NCI-H128 (cell line): Measurements from ENCODE around the gene CD81.

ENCODE experiments used
- DNase-seq: peaks from one replicate; lab custom pipeline; 2025; ENCODE audit not compliant: unreplicated experiment; lab: John Stamatoyannopoulos, UW

CD81 gene

DNA sequence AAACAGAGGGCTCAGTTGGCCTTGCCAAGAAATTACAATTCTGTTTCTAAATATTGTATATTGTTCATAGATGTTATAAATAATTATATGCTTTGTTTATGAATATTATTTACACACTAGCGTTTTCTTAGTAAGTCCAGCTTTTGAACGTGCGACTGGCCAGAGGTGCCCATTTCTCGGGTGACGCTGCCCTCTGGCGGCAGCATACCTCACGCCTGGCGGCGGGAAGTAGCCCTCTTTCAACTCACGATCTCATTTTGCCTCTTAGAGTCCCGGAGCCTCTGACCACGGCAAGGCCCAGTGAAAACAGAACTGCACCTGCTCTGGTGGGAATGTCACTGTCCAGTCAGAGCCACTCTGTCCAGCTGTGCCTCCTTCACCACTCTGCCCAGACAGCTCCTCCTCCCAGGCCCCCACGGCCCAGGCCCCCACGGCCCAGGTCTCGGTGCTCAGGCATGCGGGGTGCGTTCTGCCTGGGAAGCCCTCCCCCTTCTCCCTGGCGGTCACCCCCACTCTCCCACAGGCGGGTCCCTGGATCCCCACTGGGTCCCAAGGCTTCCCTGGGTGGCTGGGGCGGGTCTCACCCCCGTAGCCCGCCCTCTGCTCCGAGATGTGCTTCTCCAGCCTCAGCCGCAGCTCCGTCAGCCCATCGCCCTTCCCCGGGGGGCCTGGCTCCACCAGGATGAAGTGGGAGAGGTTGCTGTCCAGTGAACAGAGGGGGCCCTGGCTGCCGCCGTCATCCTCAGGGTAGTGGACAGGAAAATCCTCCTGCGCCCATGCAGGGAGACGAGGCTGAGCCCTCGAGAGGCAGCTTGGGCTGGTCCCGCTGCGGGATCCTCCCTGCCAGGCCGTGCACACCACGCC, 42.8 kb downstream of the CD81 start:
- DNase-seq: no peak

DNA sequence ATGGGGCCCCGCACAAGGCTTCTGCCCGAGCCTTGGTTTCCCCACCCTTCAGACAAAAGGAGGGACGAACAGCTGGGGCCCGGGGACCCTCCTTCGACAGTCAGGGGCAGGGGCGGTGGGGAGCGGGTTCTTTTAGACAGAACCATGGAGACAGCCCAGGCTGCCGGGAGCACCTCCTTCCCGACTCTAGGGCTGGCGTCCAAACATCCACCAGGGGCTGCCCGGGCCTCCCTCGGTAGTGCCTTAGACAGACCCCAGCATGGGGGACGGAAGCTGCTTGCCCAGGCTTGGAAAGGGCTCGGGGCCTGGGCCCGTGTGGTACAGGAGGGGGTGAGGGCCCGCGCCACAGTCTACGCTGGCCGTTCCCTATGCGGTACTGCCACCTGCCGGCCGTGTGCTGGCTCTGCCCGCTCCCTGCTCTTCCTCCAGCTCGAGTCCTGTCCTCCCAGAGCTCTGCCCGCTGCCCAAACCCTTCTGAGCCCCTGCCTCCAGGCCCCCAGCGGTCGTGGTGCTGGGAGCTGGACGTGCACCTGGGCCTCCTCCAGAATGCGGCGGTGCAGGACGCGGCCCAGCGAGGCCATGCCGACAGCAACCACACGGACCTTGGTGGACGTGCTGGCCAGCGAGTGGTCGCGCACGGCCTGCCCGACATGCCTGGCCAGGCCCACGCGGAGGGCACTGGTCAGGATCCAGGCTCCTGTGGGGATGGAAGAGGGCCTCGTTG, 43.6 kb downstream of the CD81 start:
- peak; percentile 43 for DNase-seq

DNA sequence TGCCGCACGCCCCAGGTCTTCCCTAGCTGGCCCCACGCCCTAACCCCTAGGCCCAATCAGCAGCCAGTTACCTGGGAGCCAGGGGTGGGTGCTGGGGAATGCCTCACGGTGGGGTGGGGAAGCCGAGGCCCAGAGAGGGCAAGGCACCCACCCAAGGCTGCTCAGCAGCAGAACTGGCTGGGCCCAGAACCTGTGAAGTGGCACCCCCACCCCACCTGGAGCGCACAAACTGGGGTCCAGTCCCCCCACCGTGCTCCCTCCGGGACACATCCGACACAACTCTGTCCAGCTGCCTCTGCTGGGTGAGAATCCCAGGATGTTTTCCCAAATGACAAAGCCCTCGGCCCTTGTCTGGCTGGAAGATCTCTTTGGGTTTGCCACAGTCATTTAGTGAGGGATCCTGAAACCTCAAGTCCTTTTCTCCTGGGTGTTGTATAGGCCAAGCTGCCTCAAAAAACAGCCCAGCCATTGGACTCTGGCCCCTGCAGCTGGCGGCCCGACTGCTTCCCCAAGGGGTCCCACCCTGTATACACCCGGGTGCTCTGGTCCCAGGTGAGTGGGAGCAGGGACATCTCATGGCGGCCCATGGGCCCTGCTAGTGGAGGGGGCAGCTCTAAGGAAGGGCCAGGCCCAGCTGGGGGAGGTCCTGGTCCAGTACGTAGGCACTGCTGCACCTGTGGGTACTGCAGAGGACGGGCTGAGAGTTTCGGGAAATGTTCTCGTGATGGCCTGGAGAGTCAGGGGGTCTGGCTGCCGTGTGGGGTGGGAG, 44.3 kb downstream of the CD81 start:
- no peak for DNase-seq

DNA sequence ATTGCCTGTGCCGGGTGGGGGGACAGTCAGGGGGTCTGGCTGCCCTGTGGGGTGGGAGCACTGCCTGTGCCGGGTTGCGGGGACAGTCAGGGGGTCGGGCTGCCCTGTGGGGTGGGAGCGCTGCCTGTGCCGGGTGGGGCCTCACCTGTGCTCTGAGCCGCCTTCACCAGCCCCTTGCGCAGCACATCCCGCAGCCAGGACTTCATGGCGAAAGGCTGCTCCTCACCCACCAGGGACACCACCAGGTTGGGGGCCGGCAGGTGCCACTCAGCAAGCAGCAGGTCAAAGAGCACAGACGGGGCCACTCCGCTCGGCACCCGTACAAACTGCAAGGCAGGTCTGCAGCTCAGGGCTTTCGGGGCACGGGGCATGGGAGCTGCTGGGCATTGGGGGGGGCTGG, 44.9 kb downstream of the CD81 start:
- no peak for DNase-seq

DNA sequence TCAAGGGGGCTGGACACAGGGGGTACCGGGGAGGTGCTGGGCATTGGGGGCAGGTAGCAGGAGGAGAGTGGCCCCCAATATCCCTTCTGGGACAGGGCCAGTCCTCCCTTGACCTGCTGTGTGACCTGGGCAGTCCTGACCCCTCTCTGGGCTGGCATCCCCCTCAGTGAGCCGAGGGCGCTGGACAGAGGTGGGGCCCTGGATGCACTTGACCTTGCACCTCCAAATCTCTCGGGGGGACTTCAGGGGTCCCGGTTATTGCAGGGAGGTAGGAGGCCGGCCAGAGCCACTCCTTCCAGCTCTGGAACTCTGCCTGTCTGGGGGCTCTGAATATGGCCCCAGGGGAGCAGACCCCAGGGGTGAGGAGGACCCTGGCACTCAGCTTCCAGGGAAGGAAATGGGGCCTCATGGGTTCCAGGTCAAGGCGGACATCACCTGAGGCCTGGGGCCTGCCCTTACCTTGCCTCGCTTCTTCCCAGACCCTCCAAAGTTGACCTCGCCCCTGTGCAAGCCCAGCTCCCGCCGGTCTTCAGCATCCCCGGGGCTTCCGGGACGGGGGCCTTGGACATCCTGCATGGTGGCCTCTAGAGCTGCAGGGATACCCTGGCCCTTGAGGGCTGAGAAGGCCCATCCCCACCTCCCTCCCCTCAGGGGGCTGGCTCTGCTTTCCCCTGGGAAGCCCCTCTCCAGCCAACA, 45.5 kb downstream of the CD81 start:
- DNase-seq: no peak

DNA sequence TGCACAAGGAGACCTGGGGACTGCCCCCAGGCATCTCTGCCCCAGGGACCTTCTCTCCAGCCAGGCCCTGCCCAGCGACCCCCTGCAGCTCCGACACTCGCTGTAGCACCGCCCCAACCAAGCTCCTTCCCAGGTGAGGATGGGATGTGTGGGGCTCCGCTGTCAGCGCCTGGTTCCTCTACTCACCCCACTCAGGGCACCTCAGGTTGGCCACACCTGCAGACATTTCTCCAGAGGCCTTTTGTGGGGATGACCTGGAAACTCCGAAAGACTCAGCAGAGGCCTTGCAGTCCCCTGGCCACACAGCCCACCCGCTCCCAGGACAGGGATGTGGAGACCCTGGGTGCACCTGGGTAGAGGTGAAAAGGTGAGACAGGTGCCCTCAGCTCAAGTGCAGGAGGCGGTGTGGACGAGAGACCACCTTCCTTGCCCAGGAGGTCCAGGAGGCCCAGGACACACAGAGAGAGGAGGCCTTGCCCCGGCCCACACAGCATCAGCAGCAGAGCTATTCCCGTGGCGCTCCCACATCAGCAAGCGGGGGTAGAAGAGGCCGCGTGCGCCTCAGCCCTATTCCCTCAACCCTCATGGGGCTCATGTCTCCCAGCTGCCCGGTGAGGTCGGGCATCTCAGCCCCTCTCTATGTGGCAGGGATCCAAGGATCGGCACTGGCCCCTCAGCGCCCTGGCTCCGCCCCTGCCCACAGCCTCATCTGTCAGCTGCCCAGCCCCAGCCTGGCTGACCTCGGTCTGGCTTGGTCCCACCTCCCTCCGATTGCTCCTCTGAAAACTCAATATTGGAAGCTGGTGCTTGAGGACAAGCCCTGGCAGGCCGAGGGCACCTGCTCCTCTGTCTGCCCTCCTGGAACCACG, 46.3 kb downstream of the CD81 start:
- no peak for DNase-seq

DNA sequence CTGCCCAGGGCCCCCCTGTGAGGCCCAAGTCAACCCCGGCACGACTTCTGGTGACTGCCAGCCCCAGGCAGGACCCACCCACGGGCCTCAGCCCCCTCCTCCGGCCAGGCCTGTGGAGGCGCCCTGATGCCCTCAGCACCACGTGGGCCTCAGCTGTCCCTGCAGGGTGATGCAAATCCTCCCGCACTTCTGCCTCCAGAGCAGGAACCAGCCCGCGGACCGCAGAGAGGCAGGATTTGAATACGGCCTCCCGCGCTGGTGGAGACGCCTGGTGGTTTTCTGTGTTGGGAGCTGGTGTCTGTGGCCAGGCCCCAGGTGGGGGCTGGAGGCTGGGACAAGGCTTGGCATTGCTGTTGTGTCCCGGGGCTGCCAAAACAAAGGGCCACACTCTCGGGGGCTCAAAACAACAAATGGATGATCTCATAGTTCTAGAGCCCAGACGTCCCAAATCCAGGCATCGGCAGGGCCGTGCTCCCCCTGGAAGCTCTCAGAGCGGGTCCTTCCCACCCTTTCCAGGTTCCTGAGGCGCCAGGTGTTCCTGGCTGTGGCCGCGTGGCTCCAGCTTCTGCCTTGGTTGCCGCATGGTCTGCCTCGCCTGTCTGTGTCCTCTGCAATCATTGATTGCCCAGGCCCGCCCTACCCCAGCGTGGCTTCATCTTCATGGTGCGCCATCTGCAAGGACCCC, 47.8 kb downstream of the CD81 start:
- no peak for DNase-seq

DNA sequence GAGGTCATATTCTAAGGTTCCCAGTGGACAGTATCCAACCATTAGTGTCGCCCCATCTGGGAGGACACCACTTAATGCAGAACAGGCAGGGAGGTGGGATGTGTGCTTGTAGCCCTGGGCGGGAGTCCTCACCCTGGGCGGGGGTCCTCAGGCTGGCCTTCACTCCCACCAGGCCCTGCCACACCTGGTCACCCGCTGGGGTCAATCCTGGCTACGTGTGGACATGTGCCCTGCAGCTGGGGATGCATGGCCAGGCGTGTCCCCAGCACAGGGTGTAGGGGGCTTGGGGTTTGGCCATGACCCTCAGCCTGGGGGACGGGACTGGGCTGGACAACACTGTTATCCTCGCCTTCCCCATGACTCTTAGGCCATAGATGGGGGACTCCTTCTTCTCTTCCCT, 48.4 kb downstream of the CD81 start:
- DNase-seq: no peak

DNA sequence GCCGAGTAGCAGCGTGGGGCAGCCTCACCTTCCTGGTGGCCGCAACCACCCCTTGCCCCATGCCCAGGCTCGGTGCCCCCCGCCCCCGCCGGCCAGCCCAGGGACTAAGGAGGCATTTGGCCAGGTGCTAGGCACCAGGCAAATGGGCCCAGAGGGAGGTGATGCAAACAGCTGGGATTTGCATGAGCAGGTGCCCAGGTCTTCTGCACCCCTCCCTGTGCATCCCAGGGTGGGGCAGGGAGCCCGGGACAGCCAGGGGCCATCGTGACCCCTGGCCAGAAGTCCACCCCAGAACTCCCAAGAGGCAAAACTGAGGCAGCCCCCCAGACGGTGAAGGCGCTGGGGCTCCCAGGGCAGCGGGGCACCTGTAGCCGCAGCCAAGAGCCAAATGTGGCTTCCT, 49.1 kb downstream of the CD81 start:
- no peak for DNase-seq

DNA sequence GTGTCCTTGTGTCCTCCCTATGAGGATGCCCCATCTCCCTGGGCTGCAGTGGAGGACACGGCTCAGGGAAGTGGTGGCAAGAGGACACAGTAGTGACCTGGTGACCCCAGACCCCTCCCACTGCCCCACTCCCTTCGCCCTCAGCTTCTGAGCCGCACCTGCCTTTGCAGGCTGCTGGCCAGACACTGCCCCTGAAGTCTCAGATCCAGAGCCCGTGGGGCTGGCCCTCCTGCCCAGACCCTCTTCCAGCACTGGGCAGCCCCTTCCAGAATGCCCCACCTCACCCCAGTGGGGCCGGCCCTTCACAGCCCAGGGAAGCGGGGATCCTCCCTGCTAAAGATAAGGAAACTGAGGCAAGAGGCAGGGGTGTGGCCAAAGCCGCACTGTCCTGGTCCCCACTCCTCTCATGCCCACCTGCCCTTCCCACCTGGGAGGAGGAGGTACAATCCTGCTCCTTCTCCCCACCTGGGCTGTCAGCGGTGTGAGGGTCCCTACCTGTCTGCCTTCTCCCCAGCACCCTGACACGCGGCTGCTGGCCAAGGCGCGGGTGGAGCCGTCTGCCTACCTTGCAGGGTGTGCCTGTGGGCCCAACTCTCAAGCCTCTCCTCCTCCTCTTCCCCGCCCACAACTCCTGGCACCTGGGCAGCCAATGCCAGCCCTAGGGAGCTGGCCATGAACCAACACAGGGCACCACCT, 49.9 kb downstream of the CD81 start:
- DNase-seq: no peak

DNA sequence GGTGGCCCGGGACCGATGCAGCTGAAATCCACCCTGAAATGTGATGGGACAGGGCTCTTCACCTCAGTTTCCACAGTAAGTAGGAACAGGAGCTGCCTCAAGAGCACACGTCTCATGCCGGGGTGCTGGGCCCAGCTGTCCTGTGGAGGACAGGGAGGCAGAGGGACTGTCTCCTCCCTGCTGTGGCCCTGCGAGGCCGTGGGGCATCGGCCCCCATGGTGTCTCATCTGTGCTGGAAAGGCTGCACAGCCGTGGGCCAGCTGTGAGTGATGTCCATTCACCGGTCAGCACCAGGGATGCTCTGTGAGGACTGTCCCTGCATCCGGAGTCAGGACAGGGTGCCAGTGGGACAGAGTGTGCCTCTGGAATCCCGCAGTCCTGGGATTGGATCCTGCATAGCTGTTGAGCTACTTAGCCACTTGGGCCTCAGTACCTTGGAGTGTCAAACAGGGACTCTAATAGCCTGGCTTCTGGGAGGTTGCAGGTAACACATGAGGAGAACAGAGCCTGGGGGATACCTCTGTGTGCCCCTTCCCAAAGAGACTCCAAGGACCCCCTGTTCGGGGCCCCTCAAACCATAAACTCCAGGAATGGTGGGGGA, 50.7 kb downstream of the CD81 start:
- DNase-seq: no peak

DNA sequence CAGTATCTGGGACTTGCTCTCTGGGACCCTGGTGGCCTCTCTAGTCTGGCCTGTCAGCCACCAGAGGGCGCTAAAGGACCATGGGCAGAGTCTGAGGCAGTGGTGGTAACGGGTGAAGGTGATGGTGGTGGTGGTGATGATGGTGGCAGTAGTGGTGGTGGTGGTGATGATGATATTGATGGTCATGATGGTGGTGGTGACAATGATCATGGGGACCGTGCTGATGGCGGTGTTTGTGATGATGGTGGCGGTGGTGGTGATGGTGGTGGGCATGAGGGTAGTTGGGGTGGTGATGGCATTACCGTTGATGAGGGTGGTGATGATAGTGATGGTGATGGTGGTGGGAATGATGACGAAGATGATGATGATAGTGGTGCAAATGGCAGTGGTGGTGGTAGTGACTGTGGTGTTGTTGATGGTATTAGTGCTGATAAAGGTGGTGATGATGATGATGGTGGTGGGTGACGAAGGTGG, 51.2 kb downstream of the CD81 start:
- peak; percentile 3 for DNase-seq

DNA sequence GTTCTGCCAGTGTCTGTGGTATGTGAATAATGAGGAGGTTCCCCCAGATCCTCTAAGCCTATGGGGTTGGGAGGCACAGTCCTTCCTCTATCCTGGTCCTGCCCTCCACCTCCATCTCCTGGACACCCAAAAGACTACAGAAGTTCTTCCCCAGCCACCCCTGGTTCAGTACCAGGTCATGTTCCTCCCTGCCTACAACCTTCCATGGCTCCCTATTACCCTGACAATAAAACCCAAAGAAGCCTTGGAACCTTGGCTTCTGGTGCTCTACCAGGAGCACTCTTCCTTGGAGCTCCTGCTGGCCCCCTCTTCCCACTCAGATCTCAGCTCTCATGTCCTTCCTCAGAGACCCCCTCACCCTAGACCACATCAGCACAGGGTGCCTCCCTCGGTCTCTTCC, 54.3 kb downstream of the CD81 start:
- no peak for DNase-seq

DNA sequence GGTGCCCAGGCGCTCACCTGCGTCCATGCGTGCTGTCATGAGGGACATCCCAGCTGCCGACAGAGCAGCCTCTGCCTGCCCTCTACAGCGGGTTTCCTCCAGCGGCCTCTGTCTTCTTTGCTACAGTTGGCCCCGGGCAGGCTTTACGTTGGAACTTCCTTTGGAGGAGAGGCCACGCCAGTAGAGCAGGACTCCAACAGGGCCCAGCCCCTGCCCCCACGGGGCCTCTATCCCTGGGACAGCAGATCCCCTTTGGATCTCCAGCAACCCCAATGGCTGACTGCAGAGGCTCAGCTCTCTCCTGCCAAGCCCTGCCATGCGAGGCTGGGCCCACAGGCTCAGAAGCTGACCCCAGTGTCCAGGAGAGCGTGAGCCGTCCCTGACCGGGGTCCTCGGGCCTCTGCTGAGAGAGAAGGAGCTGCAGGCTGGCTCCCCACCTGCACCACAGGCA, 55.1 kb downstream of the CD81 start:
- no peak for DNase-seq

DNA sequence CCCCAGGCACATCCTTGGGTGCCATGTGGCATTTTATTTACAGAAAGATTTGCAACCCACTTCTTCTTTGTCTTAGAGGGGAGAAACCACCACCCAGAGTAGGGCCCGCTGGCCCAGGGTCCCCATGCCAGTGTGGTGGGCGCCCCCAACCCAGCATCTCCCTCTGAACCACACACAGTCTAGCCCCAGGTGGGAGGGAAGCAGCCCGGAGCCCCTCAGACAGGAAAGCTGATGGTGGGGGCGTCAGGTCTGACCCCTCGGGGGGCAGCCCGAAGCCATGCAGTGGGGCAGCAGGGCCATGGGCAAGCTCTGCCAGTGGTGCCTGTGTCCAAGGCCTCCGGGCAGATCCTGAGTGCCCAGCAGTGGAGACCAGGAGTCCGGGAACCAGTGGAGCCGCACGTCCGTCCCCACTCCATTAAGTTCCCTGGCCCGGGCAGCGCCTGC, 55.5 kb downstream of the CD81 start:
- DNase-seq: no peak

DNA sequence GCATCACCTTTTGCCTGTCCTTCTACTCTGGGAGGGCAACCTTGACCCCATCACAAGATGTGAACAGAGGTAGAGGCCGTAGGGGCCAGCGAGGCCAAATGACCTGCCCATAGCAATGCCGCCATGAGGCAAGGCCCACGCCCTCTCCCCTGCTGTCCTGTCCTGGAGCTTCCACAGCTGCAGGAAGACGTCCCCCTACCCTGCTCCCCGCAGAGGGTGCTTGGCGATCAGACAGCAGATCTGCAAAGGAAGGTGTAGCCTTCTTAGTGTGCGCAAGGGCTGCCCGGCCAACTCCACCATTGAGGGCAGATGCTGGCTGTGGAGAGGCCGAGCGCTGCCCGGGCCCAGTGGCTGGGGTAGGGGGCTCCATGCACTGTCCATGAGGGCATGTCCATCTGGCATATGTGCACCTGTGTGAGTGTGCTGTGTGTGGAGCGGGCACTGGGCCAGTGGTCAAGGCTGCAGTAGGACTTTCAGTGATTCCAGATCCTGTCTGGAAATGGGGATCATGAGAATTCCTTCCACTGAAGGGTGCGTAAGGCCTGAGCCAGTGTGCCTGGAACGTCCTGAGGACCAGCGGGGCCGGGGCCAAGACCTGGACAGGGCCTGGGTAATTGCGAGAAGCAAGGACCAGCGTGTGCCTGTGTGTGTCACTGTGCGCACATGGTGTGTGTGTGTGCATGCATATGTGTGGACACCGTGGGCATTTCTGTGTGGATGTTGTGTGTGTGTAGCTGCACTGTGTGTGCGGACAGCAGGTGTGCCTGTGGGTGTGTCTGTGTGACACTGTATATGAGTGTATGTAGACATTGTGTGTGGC, 56.2 kb downstream of the CD81 start:
- no peak for DNase-seq

DNA sequence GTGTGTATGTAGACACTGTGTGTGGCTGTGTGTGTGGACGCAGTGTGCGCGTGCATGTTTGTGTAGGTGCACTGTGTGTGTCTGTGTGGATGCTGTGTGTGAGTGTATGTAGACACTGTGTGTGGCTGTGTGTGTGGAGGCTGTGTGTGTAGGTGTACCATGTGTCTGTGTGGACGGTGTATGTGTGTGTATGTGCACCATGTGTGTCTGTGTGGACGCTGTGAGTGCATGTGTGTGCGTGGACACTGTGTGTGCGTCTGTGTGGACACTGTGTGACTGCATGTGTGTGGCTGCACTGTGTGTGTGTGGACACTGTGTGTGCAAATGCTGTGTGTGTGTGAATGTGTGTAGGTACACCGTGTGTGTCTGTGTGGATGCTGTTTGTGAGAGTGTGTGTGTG, 56.9 kb downstream of the CD81 start:
- DNase-seq: no peak
